CD4-positive, alpha-beta T cell treated with Interleukin-12 subunit alpha and Interleukin-12 subunit beta, for 1 hour (primary cell): Measurements from ENCODE around the gene SSRP1.

Experiments used
- DNase-seq: peaks from one replicate; pipeline ENCODE4 v3.0.0-alpha.2; 2020

SSRP1 gene

GRCh38 chr11:57335023-57335342, 709 bp downstream of the SSRP1 start:
- DNase-seq, result no peak

- no peak for DNase-seq
Observed at GRCh38 chr11:57332694-57333440, 2.8 kb downstream of the SSRP1 start.

- no peak for DNase-seq
Observed at GRCh38 chr11:57331720-57332119, 4.0 kb downstream of the SSRP1 start.

GRCh38 chr11:57330029-57330428, 5.7 kb downstream of the SSRP1 start:
- no peak for DNase-seq

GRCh38 chr11:57327721-57328120, 8.0 kb downstream of the SSRP1 start:
- no peak for DNase-seq

- DNase-seq, result peak; percentile 17
Observed at GRCh38 chr11:57325735-57326048, 10.0 kb downstream of the SSRP1 start.

GRCh38 chr11:57324886-57325734, 10.6 kb downstream of the SSRP1 start, which contains the start of gene TNKS1BP1:
Gene TNKS1BP1 (minus strand): TSS chr11:57324952. CDS start chr11:57321885, 3,067 bp downstream.
- peak; percentile 92 for DNase-seq

GRCh38 chr11:57324154-57324885, 11.4 kb downstream of the SSRP1 start:
- no peak for DNase-seq

GRCh38 chr11:57323855-57324153, 11.9 kb downstream of the SSRP1 start:
- no peak for DNase-seq

- no peak for DNase-seq
Observed at GRCh38 chr11:57323167-57323854, 12.4 kb downstream of the SSRP1 start.

- no peak for DNase-seq
Observed at GRCh38 chr11:57322256-57323166, 13.2 kb downstream of the SSRP1 start.

GRCh38 chr11:57321388-57322255, 14.1 kb downstream of the SSRP1 start:
- DNase-seq, result no peak

- no peak for DNase-seq
Observed at GRCh38 chr11:57320719-57321387, 14.8 kb downstream of the SSRP1 start.

GRCh38 chr11:57320067-57320718, 15.5 kb downstream of the SSRP1 start:
- no peak for DNase-seq

- DNase-seq, result no peak
Observed at GRCh38 chr11:57318178-57318577, 17.5 kb downstream of the SSRP1 start.

- DNase-seq, result no peak
Observed at GRCh38 chr11:57316017-57316416, 19.7 kb downstream of the SSRP1 start.

- DNase-seq, result no peak
Observed at GRCh38 chr11:57315491-57315890, 20.2 kb downstream of the SSRP1 start.

GRCh38 chr11:57314221-57314973, 21.3 kb downstream of the SSRP1 start:
- no peak for DNase-seq

GRCh38 chr11:57313788-57314135, 21.9 kb downstream of the SSRP1 start:
- DNase-seq, result no peak
